ENCODE measurements around the gene ALKBH5.
A peak's percentile ranks its signal among the peaks of the same experiment; 100 is the strongest.

ALKBH5 gene

DNA sequence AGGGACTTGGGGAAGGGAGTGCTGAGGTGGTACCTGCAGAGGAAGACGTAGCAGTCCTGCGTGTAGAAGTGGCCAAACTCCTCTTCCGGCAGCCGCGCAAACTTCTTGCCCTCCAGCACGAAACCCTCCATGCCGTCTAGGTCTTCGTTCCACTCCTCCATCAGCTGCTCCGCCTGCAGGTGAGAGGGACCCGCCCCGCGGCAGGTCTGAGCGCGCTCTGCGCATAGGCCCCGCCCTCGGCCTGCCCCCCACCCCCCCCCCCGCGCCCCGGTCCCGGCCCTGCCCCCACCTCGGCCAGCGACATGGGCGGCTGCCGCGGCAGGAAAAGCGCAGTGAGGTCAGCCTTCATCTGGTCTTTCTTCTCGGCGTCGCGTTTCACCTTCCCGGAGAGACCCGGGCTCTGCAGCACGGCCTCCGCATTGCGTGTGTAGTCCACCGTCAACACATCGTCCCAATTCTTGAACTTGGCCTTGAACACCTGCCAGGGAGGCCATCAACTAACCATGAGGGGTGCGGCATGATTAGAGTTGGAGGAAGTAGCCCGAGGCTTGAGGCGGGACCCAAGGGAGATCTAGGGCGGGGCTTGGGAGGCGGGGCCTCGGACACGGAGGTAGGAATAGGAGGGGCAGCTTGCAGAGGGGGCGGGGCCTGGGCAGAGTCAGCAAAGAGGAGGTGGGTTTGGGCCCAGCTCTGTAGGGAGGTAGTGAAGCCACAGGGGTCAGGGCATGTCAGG is 63.4 kb downstream of the ALKBH5 start:
- DNase-seq, result peak; percentile 77 to 92

DNA sequence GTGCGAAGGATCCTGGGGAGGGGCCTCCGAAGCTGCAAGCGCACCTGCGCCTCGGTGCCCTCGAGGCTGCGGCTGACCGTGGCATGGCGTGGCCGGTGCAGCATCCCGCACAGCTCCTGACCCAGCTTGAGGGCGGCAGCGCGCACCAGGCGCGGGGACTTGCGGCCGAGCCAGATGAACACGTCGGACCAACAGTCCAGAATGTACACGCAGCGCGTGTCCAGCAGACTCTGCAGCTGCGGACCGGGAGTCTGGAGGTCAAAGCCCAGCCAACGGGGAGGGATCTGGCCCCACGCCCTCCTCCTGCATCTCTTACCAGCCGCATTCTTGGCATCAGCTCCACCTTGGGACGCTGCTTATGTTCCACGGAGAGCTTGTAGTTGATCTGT is 64.0 kb downstream of the ALKBH5 start:
- DNase-seq, result no peak

DNA sequence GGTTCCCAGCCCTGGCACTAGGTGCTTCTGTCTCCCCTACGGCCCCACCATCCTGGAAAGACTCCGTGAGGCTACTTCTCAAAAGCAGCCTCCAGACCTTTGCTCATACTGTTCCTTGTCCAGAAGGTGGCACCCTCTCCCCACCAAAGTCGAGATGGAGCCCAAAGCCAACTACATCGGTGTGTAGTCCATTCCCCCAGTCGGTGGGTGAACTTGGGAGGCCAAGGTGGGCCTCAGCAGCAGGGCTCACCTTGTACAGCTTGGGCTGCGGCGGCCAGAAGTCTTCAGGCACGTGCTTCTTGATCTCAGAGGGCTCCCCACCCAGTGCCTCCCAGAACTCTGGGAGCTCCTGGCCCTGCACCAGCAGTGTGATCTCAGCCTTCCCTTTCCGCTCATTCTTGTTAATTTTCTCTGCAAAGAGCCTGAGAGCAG is 64.7 kb downstream of the ALKBH5 start:
- DNase-seq, result peak; percentile 41 to 78

DNA sequence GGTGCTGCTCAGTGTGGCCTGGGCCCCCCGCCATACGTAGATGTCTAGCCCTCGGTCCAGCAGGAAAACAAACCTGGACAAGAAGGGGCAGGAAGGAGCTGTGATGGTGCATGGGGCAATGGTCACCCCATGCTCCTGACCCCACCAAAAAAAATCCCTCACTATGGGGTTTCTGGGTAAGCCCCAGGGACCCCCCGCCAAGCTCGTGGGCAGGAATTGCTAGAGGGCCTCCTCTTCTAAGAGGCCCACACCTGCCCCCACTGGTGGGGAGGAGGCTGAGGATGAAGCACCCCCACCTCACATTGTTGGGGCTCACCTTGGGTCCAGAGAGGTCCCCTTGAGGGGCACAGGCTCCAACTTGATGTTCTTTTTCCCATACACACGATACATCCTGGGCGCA is 65.2 kb downstream of the ALKBH5 start:
- no peak for DNase-seq

DNA sequence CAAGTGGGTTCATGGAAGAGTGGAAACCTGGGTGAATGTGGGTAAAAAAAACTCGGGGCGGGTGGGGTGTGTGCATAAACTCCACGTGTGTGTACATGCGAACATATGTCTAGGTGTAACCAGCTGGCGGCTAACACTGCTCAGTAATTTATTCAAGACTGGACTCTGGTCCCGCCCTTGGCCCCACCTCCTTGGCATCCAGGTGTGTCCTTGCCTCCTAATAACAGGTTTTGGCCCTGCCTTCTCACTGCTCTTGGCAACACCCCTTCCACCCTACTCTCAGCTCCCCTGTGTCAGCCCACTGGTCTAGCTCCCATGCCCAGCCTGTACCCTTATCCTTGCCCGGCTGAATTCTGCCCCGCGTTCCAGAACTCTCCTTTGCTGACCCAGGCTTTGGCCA is 66.6 kb downstream of the ALKBH5 start:
- peak; percentile 16 to 61 for DNase-seq

DNA sequence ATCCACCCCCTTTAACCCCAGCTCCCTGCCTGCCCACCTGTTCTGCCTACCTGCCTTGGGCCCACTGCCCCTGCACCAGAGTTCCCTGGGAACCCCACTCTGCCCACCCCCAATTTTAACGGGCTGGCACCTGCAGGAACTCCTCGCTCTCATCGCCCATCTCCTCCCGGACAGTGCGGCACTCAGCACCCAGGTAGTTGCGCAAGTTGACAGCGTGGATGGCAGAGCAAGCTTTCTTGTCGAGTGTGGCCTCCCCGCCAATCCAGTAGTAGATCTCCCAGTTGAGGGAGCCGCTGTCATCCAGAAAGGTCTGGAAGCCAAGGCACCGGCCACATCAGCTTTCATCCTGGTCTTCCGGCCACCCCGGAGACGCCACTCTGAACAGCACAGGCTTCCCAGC is 67.1 kb downstream of the ALKBH5 start:
- DNase-seq, result no peak

DNA sequence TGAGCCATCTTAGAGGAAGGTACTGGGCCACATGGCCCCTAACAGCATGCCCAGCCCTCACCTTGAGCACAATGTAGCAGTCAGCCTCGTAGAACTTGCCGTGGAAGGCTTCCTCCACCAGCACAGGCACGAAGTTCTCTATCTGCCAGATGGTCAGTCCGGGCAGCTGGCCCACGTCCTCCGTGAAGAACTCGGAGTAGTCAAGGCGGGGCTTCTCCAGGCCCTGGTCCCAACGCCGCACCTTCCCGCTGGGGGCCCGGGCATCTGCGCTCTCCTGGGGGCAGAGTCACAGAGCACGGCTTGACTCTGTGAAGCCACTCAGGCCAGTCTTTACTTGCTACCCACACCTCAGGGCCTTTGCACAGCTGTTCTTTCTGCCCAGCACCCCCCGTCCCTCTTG is 67.6 kb downstream of the ALKBH5 start:
- no peak for DNase-seq

DNA sequence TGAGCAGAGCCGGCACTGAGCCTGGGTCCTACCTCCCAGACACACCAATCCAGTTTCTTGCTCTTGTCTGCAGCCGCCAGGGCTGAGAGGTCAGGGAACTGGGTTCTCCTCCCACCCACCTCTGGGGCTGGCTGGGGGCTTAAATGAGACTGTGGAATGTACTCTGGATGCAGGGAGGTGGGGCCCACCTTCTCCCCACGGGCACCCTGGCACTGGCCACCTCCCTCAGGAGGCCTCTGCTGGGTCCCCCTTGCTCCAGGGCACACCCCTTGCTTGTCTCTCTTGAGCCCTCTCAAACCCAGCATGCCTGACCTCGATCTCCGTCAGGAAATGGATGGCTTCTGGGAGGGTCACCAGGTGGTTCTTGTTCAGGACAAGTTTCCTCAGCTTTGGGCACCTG is 68.5 kb downstream of the ALKBH5 start:
- DNase-seq, result no peak

DNA sequence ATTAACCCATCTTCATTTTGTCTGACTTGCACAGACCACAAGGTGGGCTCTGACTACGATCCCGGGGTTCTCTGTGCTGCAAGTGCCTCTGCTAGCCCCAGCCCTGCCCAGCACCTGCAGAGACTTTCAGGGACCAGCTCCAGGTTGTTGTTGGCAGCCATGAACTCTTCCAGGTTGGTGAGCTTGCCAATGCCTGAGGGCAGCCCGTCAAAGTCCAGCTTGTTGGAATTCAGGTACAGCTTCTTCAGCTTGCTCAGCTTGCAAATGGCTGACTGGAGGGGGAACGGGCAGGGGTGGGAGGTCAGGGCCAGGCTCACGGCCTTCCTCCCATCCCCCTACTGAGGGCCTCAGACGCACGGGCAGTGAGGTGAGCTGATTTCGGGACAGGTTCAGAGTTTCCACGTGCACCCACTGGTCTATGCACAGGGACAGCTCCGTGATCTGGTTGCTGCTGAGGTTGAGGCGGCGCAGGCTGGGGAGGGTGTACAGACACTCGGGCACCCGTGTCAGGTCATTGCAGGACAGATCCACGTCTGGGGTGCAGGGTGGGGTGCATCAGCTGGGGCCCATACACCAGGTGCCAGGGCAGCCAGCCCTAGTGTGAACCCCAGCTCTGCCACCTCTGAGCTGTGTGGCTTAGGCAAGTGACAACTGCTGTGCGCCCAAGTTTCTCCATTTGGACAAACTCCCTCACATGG is 69.7 kb downstream of the ALKBH5 start:
- no peak for DNase-seq

DNA sequence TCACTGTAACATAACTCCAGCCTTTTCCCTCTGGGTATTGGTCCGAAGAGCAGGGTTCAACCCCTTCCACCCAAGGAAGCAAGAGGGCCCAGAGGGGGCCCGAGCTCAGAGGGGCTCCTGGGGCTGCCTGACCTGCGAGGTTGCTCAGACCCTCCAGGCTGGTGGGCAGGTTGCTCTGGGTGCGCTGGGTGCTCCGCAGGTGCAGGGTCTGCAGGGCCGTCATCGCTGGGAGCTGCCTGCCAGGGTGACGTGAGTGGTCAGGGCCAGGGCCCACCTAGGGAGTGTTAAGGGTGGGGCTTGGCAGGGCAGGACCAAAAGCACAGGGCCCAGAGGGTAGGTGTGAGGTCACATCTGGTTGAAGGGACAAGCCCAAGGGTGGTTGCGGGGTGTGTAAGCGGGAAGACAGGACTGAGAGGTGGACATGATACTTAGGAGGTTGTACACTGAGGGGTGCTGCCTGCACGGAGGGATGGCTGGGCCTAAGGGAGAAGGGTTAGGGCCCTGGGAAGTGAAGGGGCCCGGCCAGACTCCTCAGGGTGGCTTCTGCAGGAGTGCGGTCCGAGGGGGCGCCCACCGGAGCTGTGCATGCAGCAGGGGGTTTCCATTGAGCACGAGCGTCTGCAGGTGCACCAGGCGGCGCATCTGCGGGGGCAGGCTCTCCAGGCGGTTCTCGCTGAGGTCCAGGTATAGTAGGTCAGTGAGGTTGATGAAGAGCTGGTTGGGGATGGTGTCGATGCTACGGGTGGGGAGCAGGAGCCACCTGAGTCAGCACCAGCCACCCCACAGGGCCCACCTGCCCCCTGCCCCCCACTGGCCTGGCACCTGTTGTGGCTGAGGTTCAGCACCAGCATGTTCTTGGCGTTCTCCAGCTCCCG is 70.6 kb downstream of the ALKBH5 start:
- DNase-seq, result no peak

DNA sequence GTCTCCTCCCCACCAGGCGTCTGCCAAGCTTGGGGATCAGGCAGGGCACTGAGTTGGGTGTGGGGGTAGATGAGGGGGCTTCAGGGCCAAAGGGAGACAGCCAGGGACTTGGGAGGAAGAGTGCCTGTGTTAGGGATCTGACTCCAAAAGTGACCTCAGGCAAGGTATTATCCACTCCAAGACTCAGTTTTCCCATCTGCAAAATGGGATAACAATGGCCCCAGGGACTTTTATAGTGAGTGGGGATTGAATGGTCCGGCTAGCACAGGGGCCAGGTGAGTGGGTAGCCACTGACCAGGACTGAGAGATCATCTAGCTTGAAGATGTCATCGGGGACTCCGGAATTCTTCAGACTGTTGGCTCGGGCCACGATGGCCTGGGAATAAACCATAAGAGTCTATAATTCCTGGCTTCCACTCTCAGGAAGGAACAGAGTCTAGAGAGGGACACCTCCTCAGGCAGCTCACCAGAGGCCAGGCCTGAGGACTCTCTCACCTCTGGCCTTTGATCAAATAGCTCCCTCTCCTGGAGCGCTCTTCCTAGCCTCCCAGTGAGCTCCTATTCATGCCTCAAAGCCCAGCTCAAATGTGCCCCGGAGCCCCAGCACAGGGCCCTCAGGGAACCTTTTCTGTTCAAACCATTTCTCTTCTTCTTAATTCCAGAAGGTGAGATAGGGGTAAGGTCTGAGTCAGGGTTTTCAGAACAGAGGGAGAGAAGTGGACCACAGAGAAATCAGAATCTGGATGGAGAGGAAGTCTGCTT is 71.4 kb downstream of the ALKBH5 start:
- no peak for DNase-seq

DNA sequence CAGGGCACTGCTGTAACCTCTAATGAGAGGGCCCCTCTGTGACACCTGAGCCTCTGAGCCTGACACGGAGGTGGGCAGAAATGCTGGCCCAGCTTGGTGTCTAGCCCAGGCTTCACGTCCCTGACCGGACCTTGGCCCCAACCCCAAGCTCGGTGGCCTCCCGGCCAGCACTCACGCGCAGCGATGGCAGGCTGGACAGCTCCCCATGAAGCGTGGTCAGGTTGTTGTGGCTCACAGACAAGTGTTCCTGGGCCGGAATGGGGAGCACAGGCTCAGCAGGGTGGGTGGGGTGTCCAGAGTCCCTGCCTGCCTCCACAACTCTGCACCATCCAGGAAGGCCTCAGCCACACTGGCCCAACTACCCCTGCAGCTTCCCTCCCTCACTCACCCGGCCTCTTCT is 72.7 kb downstream of the ALKBH5 start:
- no peak for DNase-seq

DNA sequence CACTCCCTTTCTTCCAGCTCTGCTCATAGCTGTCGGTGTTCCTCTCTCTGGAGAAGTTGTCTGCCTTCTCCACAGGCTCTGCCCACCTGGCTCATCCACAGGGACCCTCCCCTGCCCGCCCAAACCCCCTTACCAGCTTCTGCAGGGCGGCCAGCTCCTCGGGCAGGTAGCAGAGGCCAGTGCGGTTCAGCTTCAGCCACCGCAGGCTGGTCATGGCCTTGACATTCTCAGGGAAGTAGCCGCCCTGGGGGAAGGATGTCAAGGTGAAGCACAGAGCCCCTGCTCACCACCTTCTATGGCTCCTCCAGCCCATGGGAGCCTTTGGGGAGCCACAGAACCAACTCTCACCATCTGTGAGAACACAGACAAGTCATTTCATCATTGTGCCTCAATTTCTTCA is 73.1 kb downstream of the ALKBH5 start:
- no peak for DNase-seq

DNA sequence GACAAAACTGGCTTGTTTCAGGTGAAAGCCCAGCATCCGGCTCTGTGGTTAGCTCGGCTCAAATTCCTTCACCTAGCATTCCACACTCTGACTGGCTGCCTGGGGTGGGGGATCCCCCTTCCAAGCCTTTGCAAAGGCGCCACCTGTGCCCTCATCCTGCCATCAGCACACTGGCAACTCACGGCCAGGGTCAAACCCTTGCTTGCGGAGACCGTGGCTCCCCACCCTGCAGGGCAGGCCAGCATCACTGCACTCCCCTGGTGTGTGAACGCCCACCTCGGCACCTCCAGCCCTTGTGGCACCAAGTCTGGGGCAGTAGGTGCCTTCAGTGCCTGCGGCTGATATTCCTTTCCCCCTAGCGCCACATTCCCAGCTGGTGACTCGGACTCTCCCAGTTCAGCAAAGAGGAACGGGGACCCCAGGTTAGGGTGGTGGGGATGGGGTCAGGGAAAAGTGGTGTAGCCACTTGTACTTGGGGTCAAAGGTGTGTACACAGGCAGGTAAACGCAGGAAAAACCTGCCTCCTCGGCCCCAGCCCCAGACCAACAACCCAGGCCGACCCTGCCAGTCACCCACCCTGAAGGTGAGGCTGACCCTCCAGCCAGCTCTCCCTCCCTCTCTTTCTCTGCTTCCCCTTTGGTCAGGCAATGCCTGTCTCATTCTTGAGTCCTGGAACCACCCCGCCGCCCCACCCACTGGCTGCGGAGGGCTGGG is 73.8 kb downstream of the ALKBH5 start:
- no peak for DNase-seq

DNA sequence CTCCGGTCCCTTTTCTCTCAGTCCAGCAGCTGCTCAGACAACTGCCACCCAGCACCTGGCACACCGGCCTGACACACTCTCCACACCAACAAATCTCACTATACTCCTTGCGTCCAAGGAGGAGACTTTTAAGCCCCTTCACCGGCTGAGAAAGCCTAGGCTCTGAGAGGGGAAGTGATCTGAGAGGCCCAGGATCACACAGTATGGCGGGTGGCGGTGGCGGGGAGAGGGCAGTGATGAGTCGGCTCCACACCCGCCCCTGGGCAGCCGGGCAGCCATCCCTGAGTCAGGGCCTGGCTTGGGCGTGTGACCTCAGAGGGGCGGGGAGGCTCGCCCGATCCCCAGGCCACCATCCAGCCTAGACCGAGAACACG is 74.3 kb downstream of the ALKBH5 start:
- peak in 1 of 2 experiments; percentile 59 for DNase-seq

DNA sequence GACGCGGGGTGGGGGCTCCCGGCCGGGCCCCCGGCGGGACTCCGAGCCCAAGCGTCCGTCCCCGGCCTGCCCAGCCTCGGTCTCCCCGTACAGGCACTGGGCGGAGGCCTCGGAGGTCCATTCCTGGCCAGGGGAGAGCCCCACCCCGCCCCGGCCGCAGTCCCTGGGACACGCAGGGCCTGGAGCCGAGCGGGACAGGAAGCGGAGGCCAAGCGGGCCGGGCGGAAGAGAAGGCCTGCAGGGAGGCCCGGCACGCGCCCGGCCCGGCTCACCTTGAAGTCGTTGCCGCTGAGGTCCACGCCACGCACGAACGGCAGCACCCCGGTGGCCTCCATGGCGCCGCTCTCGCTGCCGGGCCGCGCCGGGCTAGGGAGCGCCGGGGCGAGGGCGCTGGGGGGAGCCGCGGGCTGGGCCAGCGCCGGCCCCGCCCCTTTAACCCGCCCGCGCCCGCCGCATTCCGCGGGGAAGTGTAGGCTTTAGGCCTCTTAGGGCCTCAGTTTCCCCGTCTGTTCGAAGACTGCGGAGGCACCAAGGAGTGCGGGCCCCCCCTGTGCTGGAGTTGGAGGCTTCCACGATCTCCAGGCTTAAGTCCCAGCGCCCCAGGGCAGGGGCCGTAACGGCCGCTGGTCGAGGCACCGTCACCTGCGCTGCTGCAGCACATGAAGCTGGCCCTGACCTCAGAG is 74.9 kb downstream of the ALKBH5 start, which contains the start of gene FLII:
TSS of gene FLII (minus strand) at position 383 of the 683 bp plus-strand sequence. CDS start at position 335, 48 bp downstream.
- DNase-seq, result peak in 1 of 2 experiments; percentile 58
